SU-DHL-6 (cell line): ENCODE measurements around the gene CMBL.
"Not testable (repeated sequence)": the region's sequence is repeated elsewhere in the genome, so short reads cannot be mapped to it uniquely, and the experiment has no call there.

ENCODE experiments used
- H2AFZ ChIP-seq: fragments of 200-600 bp; sonication (generic); 2 replicates; pipeline ENCODE4 v1.6.1; 2014; ENCODE audit warnings: low read depth, mild to moderate bottlenecking, moderate library complexity, mixed read lengths, antibody characterized with exemption, low read length; ENCODE audit not compliant: severe bottlenecking
- H3F3A ChIP-seq: fragments of 200-600 bp; shearing (Covaris generic); 2 replicates; pipeline ENCODE4 v1.6.0; 2016; ENCODE audit warnings: antibody characterized with exemption, mild to moderate bottlenecking; ENCODE audit not compliant: insufficient read depth
- H3K27ac ChIP-seq: fragments of 200-600 bp; sonication (generic); 2 replicates; pipeline ENCODE4 v1.5.1; 2016; ENCODE audit warnings: low read depth, mild to moderate bottlenecking, low read length, moderate library complexity, mixed read lengths
- H3K27me3 ChIP-seq: fragments of 200-600 bp; sonication (generic), shearing (Covaris generic); 2 replicates; pipeline ENCODE4 v1.6.0; 2014; ENCODE audit warnings: mild to moderate bottlenecking, low read length
- H3K36me3 ChIP-seq: fragments of 200-600 bp; sonication (generic); 2 replicates; pipeline ENCODE4 v1.6.1; 2014; ENCODE audit warnings: mild to moderate bottlenecking, low read length, mixed read lengths
- H3K4me2 ChIP-seq: fragments of 300-600, 200-600 bp; shearing (Covaris generic), sonication (generic); 2 replicates; pipeline ENCODE4 v1.6.0; 2014; ENCODE audit warnings: low read length, low read depth, mild to moderate bottlenecking; ENCODE audit not compliant: poor library complexity, severe bottlenecking
- H3K4me3 ChIP-seq: fragments of 200-600 bp; sonication (generic); 2 replicates; pipeline ENCODE4 v1.5.1; 2014; ENCODE audit warnings: antibody characterized with exemption, low read length, mild to moderate bottlenecking, mixed read lengths; ENCODE audit not compliant: insufficient read depth, poor library complexity, severe bottlenecking
- H3K79me2 ChIP-seq: fragments of 200-600 bp; sonication (generic); 2 replicates; pipeline ENCODE4 v1.6.1; 2014; ENCODE audit warnings: mild to moderate bottlenecking, low read length, moderate library complexity; ENCODE audit not compliant: insufficient read depth
- H3K9ac ChIP-seq: fragments of 200-600 bp; sonication (generic); 2 replicates; pipeline ENCODE4 v1.7.0; 2014; ENCODE audit warnings: mild to moderate bottlenecking, low read length
- H3K9me2 ChIP-seq: fragments of 200-600 bp; sonication (generic); replicated peaks from 2 replicates; pipeline ENCODE4 v1.6.1; 2014; ENCODE audit warnings: low read length; ENCODE audit not compliant: insufficient read depth
- H3K9me3 ChIP-seq: fragments of 200-600 bp; sonication (generic); 2 replicates; pipeline ENCODE4 v1.6.1; 2014; ENCODE audit warnings: low read length, mixed read lengths; ENCODE audit not compliant: insufficient read depth
- H4K20me1 ChIP-seq: fragments of 200-600 bp; sonication (generic); 2 replicates; pipeline ENCODE4 v1.6.1; 2014; ENCODE audit warnings: low read depth, mild to moderate bottlenecking, antibody characterized with exemption, low read length, moderate library complexity, mixed read lengths
- EZH2phosphoT487 ChIP-seq: fragments of 200-600 bp; sonication (generic), shearing (Covaris generic); conservative IDR thresholded peaks from 2 replicates; pipeline ENCODE4 v1.6.1; 2018; ENCODE audit warnings: mild to moderate bottlenecking, antibody characterized with exemption, low read length, moderate library complexity, mixed read lengths
- TF ChIP-seq, protein P1 (sequence below): fragments of 200-600 bp; sonication (generic); IDR thresholded peaks from one replicate; pipeline ENCODE4 v1.5.1; 2017; ENCODE audit warnings: antibody characterized with exemption, mild to moderate bottlenecking, low read length, moderate library complexity; ENCODE audit not compliant: insufficient read depth, poor library complexity, severe bottlenecking

CMBL gene

DNA sequence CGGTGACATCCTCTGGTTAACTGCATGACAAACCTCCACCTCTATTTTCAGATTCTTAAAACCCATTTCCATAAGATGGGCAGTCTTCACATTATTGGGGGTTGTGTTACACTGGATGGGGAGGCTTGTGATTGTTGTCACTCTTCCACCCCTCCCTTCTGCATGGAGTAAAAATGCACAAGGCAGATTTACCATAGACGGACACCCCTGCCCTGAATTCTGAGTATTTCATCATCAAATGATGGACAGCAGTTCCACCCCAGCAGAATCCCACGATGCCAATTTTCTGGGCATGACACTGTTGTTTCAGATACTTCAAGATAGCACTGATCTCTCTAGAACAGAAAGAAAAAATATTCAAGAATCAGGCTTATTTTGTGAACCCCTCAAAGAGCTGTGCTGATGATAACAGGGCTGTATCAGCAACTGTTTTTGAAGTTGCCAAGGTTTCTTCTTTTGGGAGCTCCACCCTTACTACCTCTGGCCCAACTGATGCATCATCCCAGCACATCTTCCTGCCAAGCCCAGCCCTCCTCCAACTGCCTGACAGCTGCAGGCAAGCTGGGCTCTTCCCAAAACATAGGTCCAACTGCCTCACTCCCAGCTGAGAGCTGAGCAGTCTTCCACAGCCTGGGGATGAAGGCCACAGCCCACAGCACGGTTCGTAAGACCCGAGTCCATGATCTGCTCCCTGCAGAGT, 21.4 kb downstream of the CMBL start:
- Histone ChIP-seq H3F3A (0 out of 2 replicates have a peak, but pooled peaks cover 3% of the 10 kb centered on the region), H3K36me3 (no peaks in the 10 kb centered on the region), H3K27ac (no peak overlapping the region), H2AFZ (no peak overlapping the region), H3K4me2 (no peak overlapping the region), H3K4me3 (no peak overlapping the region), H3K27me3 (no peaks in the 10 kb centered on the region), H3K9me2 (no peaks in the 10 kb centered on the region), H3K79me2 (no peaks in the 10 kb centered on the region), H4K20me1 (no peaks in the 10 kb centered on the region), H3K9me3 (no peaks in the 10 kb centered on the region), H3K9ac (no peak overlapping the region)
- TF ChIP-seq, protein P1, sequence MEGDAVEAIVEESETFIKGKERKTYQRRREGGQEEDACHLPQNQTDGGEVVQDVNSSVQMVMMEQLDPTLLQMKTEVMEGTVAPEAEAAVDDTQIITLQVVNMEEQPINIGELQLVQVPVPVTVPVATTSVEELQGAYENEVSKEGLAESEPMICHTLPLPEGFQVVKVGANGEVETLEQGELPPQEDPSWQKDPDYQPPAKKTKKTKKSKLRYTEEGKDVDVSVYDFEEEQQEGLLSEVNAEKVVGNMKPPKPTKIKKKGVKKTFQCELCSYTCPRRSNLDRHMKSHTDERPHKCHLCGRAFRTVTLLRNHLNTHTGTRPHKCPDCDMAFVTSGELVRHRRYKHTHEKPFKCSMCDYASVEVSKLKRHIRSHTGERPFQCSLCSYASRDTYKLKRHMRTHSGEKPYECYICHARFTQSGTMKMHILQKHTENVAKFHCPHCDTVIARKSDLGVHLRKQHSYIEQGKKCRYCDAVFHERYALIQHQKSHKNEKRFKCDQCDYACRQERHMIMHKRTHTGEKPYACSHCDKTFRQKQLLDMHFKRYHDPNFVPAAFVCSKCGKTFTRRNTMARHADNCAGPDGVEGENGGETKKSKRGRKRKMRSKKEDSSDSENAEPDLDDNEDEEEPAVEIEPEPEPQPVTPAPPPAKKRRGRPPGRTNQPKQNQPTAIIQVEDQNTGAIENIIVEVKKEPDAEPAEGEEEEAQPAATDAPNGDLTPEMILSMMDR: no peak
- TF ChIP-seq EZH2phosphoT487: no peak

DNA sequence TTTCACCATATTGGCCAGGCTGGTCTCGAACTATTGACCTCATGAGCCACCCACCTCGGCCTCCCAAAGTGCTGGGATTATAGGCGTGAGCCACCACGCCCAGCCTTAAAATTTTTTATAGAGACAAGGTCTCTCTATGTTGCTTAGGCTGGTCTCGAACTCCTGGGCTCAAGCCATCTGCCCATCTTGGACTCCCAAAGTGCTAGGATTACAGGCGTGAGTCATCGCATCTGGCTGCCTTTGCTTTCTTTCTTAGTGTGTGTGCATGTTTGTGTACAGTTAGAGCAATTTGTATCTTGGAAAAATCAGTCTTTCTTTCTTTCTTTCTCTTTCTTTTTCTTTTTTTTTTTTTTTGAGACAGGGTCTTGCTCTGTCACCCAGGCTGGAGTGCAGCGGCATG, 22.3 kb downstream of the CMBL start:
- not testable (repeated sequence) for H3K36me3 ChIP-seq, H3K9ac ChIP-seq, H3K4me3 ChIP-seq, H3K9me3 ChIP-seq, H3K9me2 ChIP-seq, H4K20me1 ChIP-seq, H3K79me2 ChIP-seq, H3F3A ChIP-seq, H3K27ac ChIP-seq, H3K4me2 ChIP-seq, H3K27me3 ChIP-seq, H2AFZ ChIP-seq

DNA sequence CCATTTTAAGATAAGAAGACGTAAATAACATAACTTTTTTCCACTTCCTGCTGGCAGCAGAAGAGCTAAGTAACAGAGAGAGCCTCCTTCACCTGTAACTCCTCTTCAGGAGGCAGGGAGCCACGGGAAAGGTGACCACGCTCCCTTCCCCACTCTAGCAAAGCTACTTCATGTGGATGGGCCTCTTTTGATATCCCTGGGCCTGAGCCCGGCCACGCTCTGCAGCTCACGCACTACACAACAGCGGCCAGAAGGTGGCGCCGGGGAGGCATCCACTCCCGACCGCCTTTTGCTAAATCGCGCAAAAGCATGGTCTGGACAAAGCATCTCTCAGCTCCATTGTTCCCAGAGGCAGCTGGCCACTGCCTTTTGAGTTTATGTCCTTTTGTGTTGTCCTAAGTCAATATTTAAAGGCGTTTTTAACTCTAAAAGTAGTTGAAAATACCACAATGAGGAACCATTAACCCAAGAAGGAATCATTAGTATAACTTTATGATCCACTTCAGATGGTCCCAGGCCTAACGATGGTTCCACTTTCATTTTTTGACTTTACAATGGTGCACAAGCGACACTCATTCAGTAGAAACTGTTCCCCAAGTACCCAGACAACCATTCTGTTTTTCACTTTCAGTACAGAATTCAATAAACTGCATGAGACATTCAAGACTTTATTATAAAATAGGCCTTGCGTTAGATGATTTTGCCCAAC, 23.6 kb downstream of the CMBL start:
- Histone ChIP-seq H3K9me3 (no peaks in the 10 kb centered on the region), H3K9ac (no peak overlapping the region), H3K36me3 (no peaks in the 10 kb centered on the region), H3K27ac (no peak overlapping the region), H3K79me2 (no peaks in the 10 kb centered on the region), H3K4me3 (no peak overlapping the region), H3F3A (0 out of 2 replicates have a peak, but pooled peaks cover 3% of the 10 kb centered on the region), H2AFZ (peak overlapping the region; percentile 52), H4K20me1 (no peaks in the 10 kb centered on the region), H3K4me2 (peak overlapping the region; percentile 6), H3K9me2 (no peaks in the 10 kb centered on the region), H3K27me3 (no peaks in the 10 kb centered on the region)
- TF ChIP-seq EZH2phosphoT487: no peak
- TF ChIP-seq, protein P1: peak; percentile 92
